Glutamatergic neuron (in vitro differentiated cells): ENCODE data around the gene PLEKHG1. TPM values are rescaled to one million over a fixed set of nuclear protein-coding genes. Genes with fewer than 3 reads are reported as not detected.

Experiments used
- DNase-seq: peaks from one replicate; pipeline ENCODE4 v3.0.0; 2022
- H3K27ac Mint-ChIP-seq: one replicate; pipeline ENCODE4 v1.8.0; 2020; ENCODE audit warnings: mild to moderate bottlenecking, mixed read lengths, inconsistent platforms; ENCODE audit not compliant: unreplicated experiment
- H3K27me3 Mint-ChIP-seq: one replicate; pipeline ENCODE4 v1.8.0; 2020; ENCODE audit warnings: mild to moderate bottlenecking, moderate library complexity, mixed read lengths, inconsistent platforms; ENCODE audit not compliant: unreplicated experiment
- H3K36me3 Mint-ChIP-seq: one replicate; pipeline ENCODE4 v1.8.0; 2020; ENCODE audit warnings: mild to moderate bottlenecking, mixed read lengths, inconsistent platforms; ENCODE audit not compliant: unreplicated experiment
- H3K4me1 Mint-ChIP-seq: one replicate; pipeline ENCODE4 v1.8.0; 2020; ENCODE audit warnings: mild to moderate bottlenecking, low read depth, mixed read lengths, inconsistent platforms; ENCODE audit not compliant: unreplicated experiment
- H3K4me3 Mint-ChIP-seq: one replicate; pipeline ENCODE4 v1.8.0; 2020; ENCODE audit warnings: mild to moderate bottlenecking, mixed read lengths, inconsistent platforms; ENCODE audit not compliant: unreplicated experiment
- H3K9me3 Mint-ChIP-seq: one replicate; pipeline ENCODE4 v1.8.0; 2020; ENCODE audit warnings: mild to moderate bottlenecking, moderate library complexity, mixed read lengths, inconsistent platforms; ENCODE audit not compliant: unreplicated experiment
- CTCF ChIP-seq: fragments of 200-600 bp; sonication (generic); IDR thresholded peaks from one replicate; pipeline ENCODE4 v1.5.0; 2021; ENCODE audit not compliant: partially characterized antibody, unreplicated experiment
- total RNA-seq: library from RNA; stranded (reverse); fragmentation: NEBNext Ultra II Directional; extraction: Animal tissue kit (Norgen Biotek cat#: 25700); gene quantifications from one replicate; pipeline ENCODE4 v1.2.1, GENCODE V29; 2021; ENCODE audit not compliant: unreplicated experiment

PLEKHG1 gene
- total RNA-seq, 1 donor from 2014 or later: 7.3 TPM

GRCh38 chr6:150605333-150605732 lies 5.6 kb downstream of the PLEKHG1 start:
- no peak overlapping the region for H3K4me3 Mint-ChIP-seq
- H3K9me3 Mint-ChIP-seq: peaks cover 4% of the 10 kb centered on the region
- peaks cover 7% of the 10 kb centered on the region for H3K27me3 Mint-ChIP-seq
- no peaks in the 10 kb centered on the region for H3K4me1 Mint-ChIP-seq
- H3K27ac Mint-ChIP-seq: no peak overlapping the region
- no peak for DNase-seq
- no peaks in the 10 kb centered on the region for H3K36me3 Mint-ChIP-seq
- TF ChIP-seq CTCF: no peak

GRCh38 chr6:150606168-150606591 lies 6.5 kb downstream of the PLEKHG1 start:
- Mint-ChIP-seq H3K27ac (no peak overlapping the region), H3K4me3 (no peak overlapping the region), H3K36me3 (no peaks in the 10 kb centered on the region), H3K27me3 (peaks cover 5% of the 10 kb centered on the region), H3K9me3 (no peaks in the 10 kb centered on the region), H3K4me1 (no peaks in the 10 kb centered on the region)
- DNase-seq: no peak
- TF ChIP-seq CTCF: no peak

- Mint-ChIP-seq H3K36me3 (no peaks in the 10 kb centered on the region), H3K27me3 (peaks cover 3% of the 10 kb centered on the region), H3K27ac (no peak overlapping the region), H3K4me3 (no peak overlapping the region), H3K9me3 (no peaks in the 10 kb centered on the region), H3K4me1 (no peaks in the 10 kb centered on the region)
- no peak for DNase-seq
- no peak for TF ChIP-seq CTCF
Observed at GRCh38 chr6:150606647-150607328, 7.1 kb downstream of the PLEKHG1 start.

- Mint-ChIP-seq H3K9me3 (no peaks in the 10 kb centered on the region), H3K4me3 (no peak overlapping the region), H3K27me3 (peaks cover 2% of the 10 kb centered on the region), H3K27ac (no peak overlapping the region), H3K4me1 (no peaks in the 10 kb centered on the region), H3K36me3 (no peaks in the 10 kb centered on the region)
- no peak for TF ChIP-seq CTCF
- DNase-seq: no peak
Observed at GRCh38 chr6:150607329-150607650, 7.6 kb downstream of the PLEKHG1 start.

GRCh38 chr6:150610584-150610983 lies 10.9 kb downstream of the PLEKHG1 start:
- no peaks in the 10 kb centered on the region for H3K9me3 Mint-ChIP-seq
- no peak overlapping the region for H3K27ac Mint-ChIP-seq

More at GRCh38 chr6:150610584-150610983, 10.9 kb downstream of the PLEKHG1 start:
- Mint-ChIP-seq H3K36me3 (peaks cover 5% of the 10 kb centered on the region), H3K4me3 (no peak overlapping the region), H3K27me3 (no peaks in the 10 kb centered on the region), H3K4me1 (no peaks in the 10 kb centered on the region)
- no peak for DNase-seq
- no peak for TF ChIP-seq CTCF
